Right lobe of liver (tissue), 4 donors: ENCODE data around the gene MRPS16.
"Not testable (repeated sequence)": the region's sequence is repeated elsewhere in the genome, so short reads cannot be mapped to it uniquely, and the experiment has no call there.

Experiments used
- CTCF ChIP-seq, 4 donors: fragments of 200-600 bp in 3 of 4; fragments of 450-650 bp in 1 of 4; IDR thresholded peaks; one replicate each; pipeline versions ENCODE4 v1.5.1 to v1.8.0; 2016 to 2022; ENCODE audit warnings: antibody characterized with exemption in 4 of 4, mild to moderate bottlenecking in 2 of 4
- POLR2A ChIP-seq: fragments of 450-650 bp; IDR thresholded peaks from one replicate; pipeline ENCODE4 v1.6.1; 2017; ENCODE audit warnings: antibody characterized with exemption, mild to moderate bottlenecking
- donor health status: DM: no; HTN: no; CAD: no.
- donor health status: DM: no; HTN: no; CAD: no.
- donor health status: DM: no; HTN: yes; CAD: no.

GRCh38 chr10:73258612-73259011 is 6.2 kb upstream of the MRPS16 start:
- not testable (repeated sequence) for TF ChIP-seq CTCF (IDR thresholded peaks at IDR 0.05); POLR2A
